Fibroblast of skin of left biceps (primary cell): ENCODE measurements around the gene SMPD3.

Source experiments
- DNase-seq, 2 experiments: peaks; one replicate each; pipeline ENCODE4 v3.0.0-alpha.2; 2013; ENCODE audit warnings: low read depth in 2 of 2

Gene SMPD3

DNA sequence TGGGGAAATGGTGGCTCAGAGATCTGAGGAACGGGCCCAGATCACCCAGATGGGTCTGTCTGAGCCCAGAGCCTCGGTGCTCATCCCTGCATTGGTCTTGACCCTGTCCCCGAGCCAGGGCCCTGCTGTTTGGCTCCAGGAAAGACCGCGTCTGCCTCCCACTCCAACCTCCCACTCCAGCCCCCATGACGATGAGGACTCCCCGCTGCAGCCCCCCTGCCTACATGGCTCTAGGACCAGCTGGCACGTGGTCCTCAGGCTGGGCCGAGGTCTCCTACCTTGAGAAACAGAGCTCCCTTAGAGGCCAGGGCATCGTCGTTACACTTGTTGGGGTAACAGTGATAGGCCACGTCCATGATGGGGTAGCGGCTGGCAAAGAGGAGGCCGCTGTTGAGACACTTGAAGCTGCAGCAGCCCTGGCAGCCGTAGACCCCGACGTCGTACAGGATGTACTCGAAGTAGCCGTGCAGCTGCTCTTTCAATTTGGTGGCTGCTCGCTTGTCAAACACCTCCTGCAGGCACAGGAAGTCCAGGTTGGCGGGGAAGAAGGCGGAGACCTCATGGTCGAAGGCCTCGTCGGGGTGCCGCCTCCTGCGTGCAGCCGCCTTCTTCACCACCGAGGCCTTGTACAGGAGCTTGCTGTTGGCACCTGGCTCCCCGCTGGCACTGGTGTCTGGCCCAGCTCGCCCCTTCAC lies 77.6 kb downstream of the SMPD3 start:
- DNase-seq: no peak

DNA sequence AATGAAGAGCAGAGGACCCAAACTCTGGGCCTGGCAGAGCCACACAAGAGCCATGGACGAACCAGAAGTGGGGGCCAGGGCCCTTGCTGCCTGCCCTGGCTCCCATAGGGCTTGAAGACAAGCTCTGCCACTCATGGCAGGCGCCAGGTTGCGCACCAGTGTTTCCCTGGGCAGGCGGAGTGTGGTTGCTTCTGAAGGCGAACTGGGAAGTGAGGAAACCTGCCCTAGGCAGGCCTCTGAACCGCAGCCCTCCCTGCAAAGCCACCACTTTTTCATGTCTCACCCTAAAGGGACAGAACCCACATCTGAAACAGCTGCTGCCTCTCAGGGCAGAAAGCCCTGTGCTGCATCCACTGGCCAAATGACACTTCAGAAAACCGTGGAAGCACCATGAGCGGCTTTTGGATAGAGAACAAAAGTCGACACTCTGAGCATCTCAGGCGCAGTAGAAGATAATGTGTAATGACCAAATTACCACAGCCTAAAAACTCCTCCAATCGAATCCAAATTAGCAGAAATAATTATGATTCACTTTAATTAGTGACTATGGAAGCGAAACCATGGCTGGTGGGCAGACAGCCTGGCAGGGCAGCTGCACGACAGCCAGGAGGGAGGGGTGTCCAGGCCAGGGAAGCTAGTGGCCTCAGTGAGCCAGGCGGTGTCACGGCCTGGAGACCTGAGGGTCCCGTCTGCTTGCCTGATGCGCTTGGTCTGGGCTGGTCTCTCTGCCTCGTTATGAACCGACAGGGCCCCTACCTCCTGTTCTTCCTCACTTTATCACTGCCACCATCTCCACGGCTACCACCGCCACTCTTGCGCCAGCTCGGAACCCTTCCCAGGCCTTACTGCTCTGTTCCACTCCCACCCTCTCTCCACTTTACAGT lies 78.4 kb downstream of the SMPD3 start:
- no peak for DNase-seq

GRCh38 chr16:68369168-68369567 lies 79.1 kb downstream of the SMPD3 start:
- no peak for DNase-seq

GRCh38 chr16:68368301-68368888 lies 79.9 kb downstream of the SMPD3 start:
- no peak for DNase-seq

DNA sequence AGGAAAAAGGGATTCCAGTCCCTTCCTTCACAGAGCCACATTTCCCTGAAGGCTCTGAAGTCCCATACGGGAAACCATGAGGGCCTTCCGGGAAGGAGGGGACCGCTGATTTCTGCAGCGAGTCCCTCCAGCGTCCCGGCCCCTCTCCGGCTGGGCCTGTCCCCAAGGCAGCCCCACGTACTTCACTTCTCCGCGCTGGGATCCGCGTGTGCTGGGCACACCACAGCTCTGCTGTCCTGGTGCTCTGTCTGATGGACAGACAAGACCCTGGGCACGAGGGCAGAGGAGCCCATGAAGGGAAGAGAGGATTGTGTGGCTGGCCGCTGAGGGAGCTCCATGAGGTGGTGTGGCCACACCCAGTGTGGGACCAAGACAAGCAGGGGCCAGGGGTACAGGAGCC lies 80.4 kb downstream of the SMPD3 start:
- DNase-seq: no peak

- DNase-seq: no peak
Observed at GRCh38 chr16:68367440-68367839, 80.9 kb downstream of the SMPD3 start.

- no peak for DNase-seq
Observed at GRCh38 chr16:68367030-68367429, 81.3 kb downstream of the SMPD3 start.

DNA sequence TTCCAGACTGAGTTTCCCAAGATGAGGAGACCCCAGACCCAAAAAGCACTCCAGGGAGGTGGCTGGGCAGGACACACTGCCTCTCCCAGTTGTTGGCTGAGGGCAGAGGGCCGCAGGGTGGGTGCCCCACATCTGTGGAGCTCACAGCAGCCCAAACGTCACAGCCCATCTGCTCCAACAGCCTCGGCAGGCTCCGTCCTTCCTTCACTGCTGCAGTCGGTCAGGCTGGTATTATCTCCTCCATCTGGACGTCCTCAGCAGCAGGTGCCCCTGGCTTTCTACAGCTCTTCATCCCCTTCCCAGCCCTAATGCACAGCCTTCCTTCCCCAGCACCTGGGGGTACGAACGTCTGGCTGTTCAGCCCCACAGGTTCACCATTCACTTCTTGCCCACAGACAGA lies 82.2 kb downstream of the SMPD3 start:
- DNase-seq: no peak

GRCh38 chr16:68365167-68365817 lies 83.0 kb downstream of the SMPD3 start:
- DNase-seq: no peak

GRCh38 chr16:68364561-68364998 lies 83.7 kb downstream of the SMPD3 start:
- no peak for DNase-seq

GRCh38 chr16:68363658-68364521 lies 84.4 kb downstream of the SMPD3 start:
- DNase-seq: no peak

DNA sequence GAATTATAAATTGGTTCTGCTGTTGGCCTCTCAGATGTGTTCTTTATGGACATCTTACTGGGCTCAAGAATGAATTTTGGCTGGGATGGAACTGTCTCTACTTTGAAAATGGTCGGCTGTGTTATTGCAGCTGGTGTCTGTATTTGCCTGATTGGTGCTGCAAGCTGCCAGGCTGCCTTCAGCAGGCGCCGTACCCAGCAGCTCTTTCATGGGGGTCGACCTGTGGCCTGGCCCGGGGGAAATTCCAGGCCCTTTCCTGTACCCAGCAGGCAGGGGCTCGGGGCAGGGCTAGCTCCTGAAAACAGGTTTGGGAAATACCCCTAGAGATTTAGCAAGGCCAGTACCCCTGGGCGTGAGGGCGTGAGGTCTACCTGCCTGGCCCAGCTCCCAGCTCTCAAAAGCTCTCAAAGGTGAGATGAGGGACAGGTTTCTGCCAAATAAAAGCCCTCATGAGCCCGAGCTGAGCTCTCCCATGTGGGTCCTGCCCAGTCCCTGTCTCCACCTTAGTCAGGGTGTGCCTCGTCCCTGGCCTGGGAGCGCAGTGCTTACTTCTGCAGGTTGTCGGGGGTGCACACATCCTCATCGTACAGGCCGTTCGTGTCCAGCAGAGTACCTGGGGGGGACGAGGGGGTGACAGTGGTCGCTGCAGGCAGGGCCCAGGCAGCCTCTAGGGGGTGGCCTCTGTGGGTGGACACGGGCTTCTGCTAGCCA lies 85.2 kb downstream of the SMPD3 start:
- DNase-seq: no peak

DNA sequence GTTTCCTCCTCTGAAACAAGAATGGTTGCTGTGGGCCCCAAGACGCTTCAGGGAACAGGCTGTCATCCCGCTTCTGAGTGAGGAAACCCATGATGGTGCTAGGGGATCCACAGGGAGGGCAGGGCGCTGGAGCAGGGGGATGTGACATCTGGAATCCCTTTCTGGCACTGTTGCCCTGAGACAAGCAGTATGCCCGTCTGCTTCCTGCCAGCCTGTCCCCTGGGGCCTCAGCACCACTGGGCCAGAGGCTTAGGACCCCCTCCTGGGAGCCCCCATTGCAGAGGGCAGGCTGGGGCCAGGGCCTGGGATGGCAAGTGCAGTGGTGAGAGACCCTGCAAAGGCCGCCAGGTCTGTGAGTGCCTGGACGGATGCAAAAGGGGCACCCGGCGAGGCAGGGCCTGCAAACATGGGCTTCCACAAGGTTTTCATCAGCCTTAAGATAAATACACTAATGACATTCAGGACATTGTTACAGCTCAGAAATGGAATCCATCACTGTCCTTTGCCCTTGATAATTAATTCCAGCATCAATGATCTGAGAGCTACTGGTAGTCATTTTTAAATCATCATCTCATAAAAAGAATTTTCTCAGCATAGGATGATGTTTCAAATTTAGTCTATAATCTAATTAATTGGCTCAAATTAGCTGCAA lies 85.9 kb downstream of the SMPD3 start:
- DNase-seq: no peak

- no peak for DNase-seq
Observed at GRCh38 chr16:68361485-68361884, 86.8 kb downstream of the SMPD3 start.

- DNase-seq: no peak
Observed at GRCh38 chr16:68360956-68361355, 87.4 kb downstream of the SMPD3 start.

GRCh38 chr16:68360547-68360946 lies 87.8 kb downstream of the SMPD3 start:
- DNase-seq: no peak

DNA sequence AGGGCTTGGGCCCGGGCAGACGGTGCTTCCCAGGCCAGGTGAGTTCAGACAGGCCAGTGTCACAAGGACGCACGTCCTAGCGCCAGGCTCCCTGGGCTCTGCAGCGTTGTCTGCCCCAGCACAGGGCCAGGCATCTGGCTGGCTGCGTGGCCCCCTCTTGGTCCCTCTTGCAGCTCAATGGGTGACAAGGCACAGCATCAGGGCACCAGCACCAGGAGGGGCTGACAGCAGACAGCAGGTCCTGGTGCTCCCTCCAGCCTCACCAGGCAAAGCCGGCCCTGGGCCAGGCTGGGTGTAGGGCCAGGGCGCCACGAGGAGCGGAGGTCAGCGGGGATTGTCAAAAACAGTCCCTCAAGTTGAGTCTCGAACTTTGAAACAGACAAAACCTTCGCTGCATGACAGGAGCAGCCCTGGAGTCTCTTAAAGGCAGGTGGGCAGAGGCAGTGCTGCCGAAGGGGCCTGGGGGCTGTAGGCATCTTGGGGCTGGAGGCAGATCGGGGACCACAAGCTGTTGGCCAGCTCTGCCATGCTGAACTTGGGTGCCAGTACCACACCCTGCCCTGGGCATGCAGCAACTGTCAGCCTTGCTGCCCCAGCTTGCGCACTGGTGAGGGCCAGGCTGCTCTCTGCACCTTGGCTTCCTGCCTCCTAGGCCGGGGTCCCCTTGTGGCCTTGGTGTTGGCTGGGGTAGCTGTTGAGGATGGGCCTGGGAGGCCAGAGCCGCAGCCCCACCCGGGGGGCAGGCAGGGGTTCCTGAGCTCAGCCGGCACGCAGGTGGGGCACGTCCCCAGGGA lies 88.7 kb downstream of the SMPD3 start:
- no peak for DNase-seq

- DNase-seq: no peak
Observed at GRCh38 chr16:68358951-68359350, 89.4 kb downstream of the SMPD3 start.

DNA sequence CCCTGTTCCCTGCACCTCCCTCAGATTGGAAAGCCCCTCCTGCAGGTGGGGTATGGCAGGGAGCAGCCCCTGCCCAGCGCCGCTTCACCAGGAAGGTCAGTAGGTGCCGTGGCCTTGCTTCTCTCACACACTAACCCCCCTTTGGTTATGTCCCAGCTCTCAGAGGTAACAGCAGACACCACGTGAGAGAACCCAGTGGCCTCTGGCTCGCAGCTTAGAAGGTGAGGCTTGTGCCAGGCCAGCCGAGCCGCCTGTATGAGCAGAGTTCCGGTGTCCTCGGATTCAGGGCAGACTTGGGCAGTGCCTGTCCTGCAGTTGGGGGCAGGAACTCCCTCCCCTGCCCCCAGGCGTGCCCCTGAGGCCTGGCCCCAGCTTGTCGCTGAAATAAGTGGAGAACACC lies 90.4 kb downstream of the SMPD3 start:
- DNase-seq: no peak
